Brain microvascular endothelial cell (primary cell): ENCODE data around the gene ANKRD12.

Experiments used
- DNase-seq: peaks from one replicate; pipeline ENCODE4 v3.0.0-alpha.2; 2020
- H3K27ac ChIP-seq: fragments of 250-450 bp; sonication (Bioruptor Pico); 2 replicates; pipeline ENCODE4 v1.5.1; 2020; ENCODE audit warnings: mild to moderate bottlenecking, moderate library complexity
- H3K27me3 ChIP-seq: fragments of 250-450 bp; sonication (Bioruptor Pico); replicated peaks from 2 replicates; pipeline ENCODE4 v1.5.1; 2020; ENCODE audit warnings: mild to moderate bottlenecking
- H3K36me3 ChIP-seq: fragments of 250-450 bp; sonication (Bioruptor Pico); replicated peaks from 2 replicates; pipeline ENCODE4 v1.5.1; 2020; ENCODE audit warnings: mild to moderate bottlenecking
- H3K4me3 ChIP-seq: 2 replicates; pipeline ENCODE4 v1.5.1; 2011; ENCODE audit warnings: low read depth, mild to moderate bottlenecking, control low read depth, low read length, moderate library complexity
- in situ Hi-C: cut with HindIII; loops from 2 replicates; pipeline ENCODE4 v1.10.0; 2017; ENCODE audit warnings: low sequenced_read_pairs, low pct_ligation_motif_present
- TF ChIP-seq, protein P1 (sequence below): IDR thresholded peaks from 2 replicates; pipeline ENCODE4 v1.5.1; 2011; ENCODE audit warnings: low read depth, mild to moderate bottlenecking, moderate library complexity, low read length, control low read depth, inconsistent platforms; ENCODE audit errors: missing control alignments

Gene ANKRD12

DNA sequence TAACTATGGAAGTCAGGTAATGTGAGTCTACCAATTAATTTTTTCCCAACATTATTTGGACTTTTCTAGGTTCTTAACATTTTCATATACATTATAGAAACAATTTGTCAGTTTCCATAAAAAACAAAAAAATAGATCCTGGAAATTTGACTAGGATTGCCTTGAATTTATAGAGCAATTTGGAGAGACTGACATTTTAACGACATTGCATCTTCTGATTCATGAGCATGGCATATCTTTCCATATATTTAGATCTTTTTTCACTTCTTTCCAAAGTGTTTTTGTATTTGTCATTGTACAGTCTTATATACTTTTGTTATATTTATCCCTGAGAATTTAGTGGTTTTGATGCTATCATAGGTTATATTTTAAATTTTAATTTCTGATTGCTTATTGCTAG lies 42.0 kb downstream of the ANKRD12 start:
- Histone ChIP-seq H3K4me3 (no peak overlapping the region), H3K27me3 (no peaks in the 10 kb centered on the region), H3K27ac (no peak overlapping the region), H3K36me3 (no peaks in the 10 kb centered on the region)
- in situ Hi-C loops, result no loop called here
- TF ChIP-seq, protein P1, sequence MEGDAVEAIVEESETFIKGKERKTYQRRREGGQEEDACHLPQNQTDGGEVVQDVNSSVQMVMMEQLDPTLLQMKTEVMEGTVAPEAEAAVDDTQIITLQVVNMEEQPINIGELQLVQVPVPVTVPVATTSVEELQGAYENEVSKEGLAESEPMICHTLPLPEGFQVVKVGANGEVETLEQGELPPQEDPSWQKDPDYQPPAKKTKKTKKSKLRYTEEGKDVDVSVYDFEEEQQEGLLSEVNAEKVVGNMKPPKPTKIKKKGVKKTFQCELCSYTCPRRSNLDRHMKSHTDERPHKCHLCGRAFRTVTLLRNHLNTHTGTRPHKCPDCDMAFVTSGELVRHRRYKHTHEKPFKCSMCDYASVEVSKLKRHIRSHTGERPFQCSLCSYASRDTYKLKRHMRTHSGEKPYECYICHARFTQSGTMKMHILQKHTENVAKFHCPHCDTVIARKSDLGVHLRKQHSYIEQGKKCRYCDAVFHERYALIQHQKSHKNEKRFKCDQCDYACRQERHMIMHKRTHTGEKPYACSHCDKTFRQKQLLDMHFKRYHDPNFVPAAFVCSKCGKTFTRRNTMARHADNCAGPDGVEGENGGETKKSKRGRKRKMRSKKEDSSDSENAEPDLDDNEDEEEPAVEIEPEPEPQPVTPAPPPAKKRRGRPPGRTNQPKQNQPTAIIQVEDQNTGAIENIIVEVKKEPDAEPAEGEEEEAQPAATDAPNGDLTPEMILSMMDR, result no peak
- DNase-seq, result no peak

DNA sequence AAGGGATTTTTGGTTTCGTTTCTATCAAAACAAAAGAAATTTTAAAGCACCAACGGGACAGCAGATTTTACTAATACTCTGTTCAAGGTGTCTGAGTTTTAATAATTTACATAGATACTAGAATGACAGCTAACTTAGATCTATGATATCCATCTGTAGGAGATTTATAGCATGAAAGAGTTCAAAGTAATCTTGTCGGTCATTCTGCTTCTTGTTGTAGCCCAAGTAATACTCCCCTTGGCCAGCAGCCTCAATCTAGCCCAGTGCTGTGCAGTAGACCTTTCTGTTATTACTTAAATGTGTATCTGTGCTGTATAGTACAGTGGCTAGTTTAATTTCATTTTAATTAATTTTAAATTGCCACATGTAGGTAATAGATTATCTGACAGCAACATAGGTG lies 44.7 kb downstream of the ANKRD12 start:
- in situ Hi-C loops, result no loop called here
- no peak overlapping the region for H3K27ac ChIP-seq

DNA sequence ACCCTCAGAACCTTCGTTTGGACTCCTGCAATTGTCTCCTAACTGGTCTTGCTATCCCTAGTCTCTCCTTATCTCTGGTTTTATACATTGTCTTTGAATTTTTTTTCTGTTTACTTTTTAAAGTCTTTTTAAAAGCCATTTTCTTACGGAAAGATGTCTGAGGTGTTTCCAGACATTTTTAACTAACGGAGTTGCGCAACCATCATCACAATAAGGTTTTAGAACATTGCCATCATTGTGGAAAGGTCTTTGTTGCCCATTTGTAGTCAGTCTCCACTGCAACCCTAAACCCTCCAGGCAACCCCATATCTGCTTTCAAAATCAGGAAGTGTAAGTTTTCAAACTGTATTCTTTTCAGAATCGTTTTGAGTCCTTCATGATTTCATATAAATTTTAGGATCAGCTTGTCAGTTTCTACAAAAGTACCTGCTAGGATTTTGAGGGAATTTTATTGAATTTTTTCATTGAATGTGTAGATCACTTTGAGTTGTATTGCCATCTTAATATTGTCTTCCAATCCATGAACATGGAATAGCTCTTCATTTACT lies 46.3 kb downstream of the ANKRD12 start:
- Histone ChIP-seq H3K27me3 (no peaks in the 10 kb centered on the region), H3K27ac (no peak overlapping the region), H3K36me3 (no peaks in the 10 kb centered on the region), H3K4me3 (no peak overlapping the region)
- TF ChIP-seq, protein P1, result no peak
- in situ Hi-C loops, result no loop called here
- no peak for DNase-seq

More for the DNA sequence above, 44.7 kb downstream of the ANKRD12 start:
- DNase-seq, result no peak
- H3K36me3 ChIP-seq, result no peaks in the 10 kb centered on the region
- no peak overlapping the region for H3K4me3 ChIP-seq
- no peaks in the 10 kb centered on the region for H3K27me3 ChIP-seq
- TF ChIP-seq, protein P1, result no peak

- TF ChIP-seq, protein P1, result no peak
- Histone ChIP-seq H3K27ac (no peak overlapping the region), H3K4me3 (no peak overlapping the region), H3K36me3 (no peaks in the 10 kb centered on the region), H3K27me3 (no peaks in the 10 kb centered on the region)
- no peak for DNase-seq
- in situ Hi-C loops, result no loop called here
These were observed 48.5 kb downstream of the ANKRD12 start for GRCh38 chr18:9184998-9185613.

GRCh38 chr18:9188359-9189231 lies 52.0 kb downstream of the ANKRD12 start:
- in situ Hi-C loops, result no loop called here
- TF ChIP-seq, protein P1, result no peak
- Histone ChIP-seq H3K27ac (no peak overlapping the region), H3K4me3 (no peak overlapping the region), H3K36me3 (no peaks in the 10 kb centered on the region), H3K27me3 (no peaks in the 10 kb centered on the region)
- DNase-seq, result no peak
